ENCODE data around the gene CRHR1. TPM values are rescaled to one million over a fixed set of nuclear protein-coding genes. Genes with fewer than 3 reads are reported as not detected.
A peak's percentile ranks its signal among the peaks of the same experiment; 100 is the strongest.

Gene CRHR1
- polyA plus RNA-seq, 3 donors: not detected

GRCh38 chr17:45787656-45788055 lies 3.5 kb downstream of the CRHR1 start:
- intact Hi-C loops (cut with micrococcal nuclease): no loop called here
- peaks cover 0 to 3% of the 10 kb centered on the region in 2 donors for H3K9me3 ChIP-seq (replicated peaks in 1 of 2; ENCODE audit: control insufficient read depth in 1 of 2, insufficient read depth in 1 of 2, low read length in 2 of 2)
- Mint-ChIP-seq H3K27me3 (ENCODE audit: low read depth in 3 of 3) (peaks cover 63 to 82% (median 80%) of the 10 kb centered on the region in 3 donors), H3K4me1 (peaks cover 9% of the 10 kb centered on the region), H3K36me3 (no peaks in the 10 kb centered on the region), H3K9me3 (peaks cover 0 to 9% (median 2%) of the 10 kb centered on the region in 7 donors), H3K4me3 (peak overlapping the region in 1 of 2 donors; percentile 43), H3K27ac (no peak overlapping the region)
- no peak for DNase-seq
- no peak overlapping the region for H3K4me2 ChIP-seq (replicated peaks; ENCODE audit: extremely low read depth, low read length, poor library complexity, severe bottlenecking)
- H3K4me1 ChIP-seq (ENCODE audit: control insufficient read depth in 1 of 2, insufficient read depth in 2 of 2, low read length in 2 of 2): peaks cover 12% of the 10 kb centered on the region in 2 donors
- no peak overlapping the region for H3K4me3 ChIP-seq (replicated peaks in 1 of 3; ENCODE audit: low read depth in 2 of 3, low read length in 3 of 3)
- no peaks in the 10 kb centered on the region for H3K36me3 ChIP-seq (replicated peaks in 1 of 2; ENCODE audit: control insufficient read depth in 1 of 2, insufficient read depth in 2 of 2, low read length in 2 of 2)
- TF ChIP-seq CTCF (IDR thresholded peaks at IDR 0.05): no peak
- 89% methylated on average over 10 of the region's 11 CpGs for WGBS (ENCODE audit: insufficient coverage)
- H3K79me2 ChIP-seq (ENCODE audit: insufficient read depth, low read length): no peaks in the 10 kb centered on the region
- H4K20me1 ChIP-seq (ENCODE audit: insufficient read depth, low read length): no peaks in the 10 kb centered on the region
- no peak overlapping the region for H2AFZ ChIP-seq (ENCODE audit: insufficient read depth, low read depth, low read length, poor library complexity, severe bottlenecking)
- peaks cover 39 to 64% of the 10 kb centered on the region in 2 donors for H3K27me3 ChIP-seq (ENCODE audit: control insufficient read depth in 2 of 2, insufficient read depth in 2 of 2, low read length in 2 of 2)
- H3K9ac ChIP-seq (ENCODE audit: insufficient read depth, low read length, poor library complexity, severe bottlenecking): no peak overlapping the region
- H3K27ac ChIP-seq (ENCODE audit: low read depth in 1 of 2, low read length in 2 of 2): no peak overlapping the region

- no peak overlapping the region for H3K27ac Mint-ChIP-seq
- intact Hi-C loops (cut with micrococcal nuclease): no loop called here
- no CpG with 5 or more reads among the region's 3 CpGs for WGBS (ENCODE audit: insufficient coverage)
- H3K4me3 Mint-ChIP-seq: peak overlapping the region in 1 of 2 donors; percentile 43
- TF ChIP-seq CTCF (IDR thresholded peaks at IDR 0.05): no peak
- peaks cover 9% of the 10 kb centered on the region for H3K4me1 Mint-ChIP-seq
- Histone ChIP-seq H3K27me3 (ENCODE audit: control insufficient read depth in 2 of 2, insufficient read depth in 2 of 2, low read length in 2 of 2) (peaks cover 36 to 60% of the 10 kb centered on the region in 2 donors), H3K4me2 (replicated peaks; ENCODE audit: extremely low read depth, low read length, poor library complexity, severe bottlenecking) (no peak overlapping the region), H3K27ac (ENCODE audit: low read depth in 1 of 2, low read length in 2 of 2) (no peak overlapping the region), H3K36me3 (replicated peaks in 1 of 2; ENCODE audit: control insufficient read depth in 1 of 2, insufficient read depth in 2 of 2, low read length in 2 of 2) (no peaks in the 10 kb centered on the region), H3K79me2 (ENCODE audit: insufficient read depth, low read length) (no peaks in the 10 kb centered on the region), H4K20me1 (ENCODE audit: insufficient read depth, low read length) (no peaks in the 10 kb centered on the region), H3K9me3 (replicated peaks in 1 of 2; ENCODE audit: control insufficient read depth in 1 of 2, insufficient read depth in 1 of 2, low read length in 2 of 2) (no peaks in the 10 kb centered on the region), H2AFZ (ENCODE audit: insufficient read depth, low read depth, low read length, poor library complexity, severe bottlenecking) (no peak overlapping the region), H3K4me1 (ENCODE audit: control insufficient read depth in 1 of 2, insufficient read depth in 2 of 2, low read length in 2 of 2) (peaks cover 12% of the 10 kb centered on the region in 2 donors), H3K9ac (ENCODE audit: insufficient read depth, low read length, poor library complexity, severe bottlenecking) (no peak overlapping the region), H3K4me3 (replicated peaks in 1 of 3; ENCODE audit: low read depth in 2 of 3, low read length in 3 of 3) (no peak overlapping the region)
- H3K9me3 Mint-ChIP-seq: peaks cover 0 to 9% (median 2%) of the 10 kb centered on the region in 7 donors
- H3K27me3 Mint-ChIP-seq (ENCODE audit: low read depth in 3 of 3): peaks cover 61 to 81% (median 76%) of the 10 kb centered on the region in 3 donors
- no peak for DNase-seq
- H3K36me3 Mint-ChIP-seq: no peaks in the 10 kb centered on the region
These were observed 3.9 kb downstream of the CRHR1 start for GRCh38 chr17:45788057-45788456.

Data from CD14-positive monocyte (primary cell).